HepG2 (cell line): ENCODE results near the gene DUS3L. TPM values are rescaled to one million over a fixed set of nuclear protein-coding genes. Genes with fewer than 3 reads are reported as not detected.
A peak's percentile ranks its signal among the peaks of the same experiment; 100 is the strongest.

Source experiments
- CHD4 ChIP-seq: fragments of 200-600 bp; sonication (generic); IDR thresholded peaks from 2 replicates; pipeline ENCODE4 v1.7.0; 2017; ENCODE audit warnings: mild to moderate bottlenecking, low read length, borderline replicate concordance
- FOXA3 ChIP-seq: IDR thresholded peaks from 2 replicates; pipeline ENCODE4 v1.6.1; 2016; ENCODE audit warnings: missing genetic modification reagents, missing compliant biosample characterization
- HNF4A ChIP-seq: sonication (generic); formaldehyde crosslinking; IDR thresholded peaks from 2 replicates; pipeline ENCODE4 v1.4.0; 2020; ENCODE audit warnings: missing genetic modification reagents
- IRX3 ChIP-seq: sonication (generic); formaldehyde crosslinking; IDR thresholded peaks from 2 replicates; pipeline ENCODE4 v1.8.1; 2023; ENCODE audit warnings: mild to moderate bottlenecking, low read depth, missing genetic modification reagents, borderline replicate concordance
- JDP2 ChIP-seq: sonication (generic); formaldehyde crosslinking; IDR thresholded peaks from 2 replicates; pipeline ENCODE4 v1.8.1; 2022; ENCODE audit warnings: missing genetic modification reagents, borderline replicate concordance
- MXI1 ChIP-seq: IDR thresholded peaks from 3 replicates; pipeline ENCODE4 v1.6.1; 2012; ENCODE audit warnings: low read depth, low read length, inconsistent platforms, borderline replicate concordance
- PRMT3 ChIP-seq: sonication (generic); formaldehyde crosslinking; IDR thresholded peaks from 2 replicates; pipeline ENCODE4 v1.8.1; 2022; ENCODE audit warnings: low read depth, mild to moderate bottlenecking, moderate library complexity, missing genetic modification reagents, borderline replicate concordance
- RARA ChIP-seq: IDR thresholded peaks from 2 replicates; pipeline ENCODE4 v1.6.1; 2016; ENCODE audit warnings: missing genetic modification reagents, missing compliant biosample characterization
- SRSF1 ChIP-seq: fragments of 200-400 bp; formaldehyde crosslinking; optimal IDR thresholded peaks from 2 replicates; pipeline ENCODE3; 2017; ENCODE audit warnings: mild to moderate bottlenecking, low read depth, low read length, moderate library complexity
- SYNCRIP ChIP-seq: fragments of 200-400 bp; formaldehyde crosslinking; IDR thresholded peaks from 2 replicates; pipeline ENCODE4 v1.6.1; 2018; ENCODE audit warnings: mild to moderate bottlenecking, low read depth, low read length; ENCODE audit not compliant: insufficient read depth
- U2AF1 ChIP-seq: fragments of 200-400 bp; formaldehyde crosslinking; optimal IDR thresholded peaks from 2 replicates; pipeline ENCODE3; 2017; ENCODE audit warnings: mild to moderate bottlenecking, low read depth, low read length
- ZNF232 ChIP-seq: sonication (generic); formaldehyde crosslinking; IDR thresholded peaks from 2 replicates; pipeline ENCODE4 v1.4.0; 2020; ENCODE audit warnings: missing genetic modification reagents, borderline replicate concordance
- ZNF709 ChIP-seq: sonication (generic); formaldehyde crosslinking; IDR thresholded peaks from 2 replicates; pipeline ENCODE4 v1.5.0; 2020; ENCODE audit warnings: mild to moderate bottlenecking, missing genetic modification reagents
- ZNF749 ChIP-seq: sonication (generic); formaldehyde crosslinking; IDR thresholded peaks from 2 replicates; pipeline ENCODE4 v1.8.0; 2022; ENCODE audit warnings: mild to moderate bottlenecking, missing genetic modification reagents, moderate library complexity, borderline replicate concordance
- ZSCAN21 ChIP-seq: sonication (generic); formaldehyde crosslinking; IDR thresholded peaks from 2 replicates; pipeline ENCODE4 v1.8.0; 2022; ENCODE audit warnings: mild to moderate bottlenecking, missing genetic modification reagents, moderate library complexity, borderline replicate concordance
- ZSCAN30 ChIP-seq: sonication (generic); formaldehyde crosslinking; IDR thresholded peaks from 2 replicates; pipeline ENCODE4 v1.5.0; 2020; ENCODE audit warnings: mild to moderate bottlenecking, missing genetic modification reagents
- polyA plus RNA-seq, 8 experiments: library from polyadenylated mRNA; depleted of rRNA in 3 of 8; stranded (reverse) in 7 of 8; unstranded in 1 of 8; fragments of >200 nt; fragmentation: Illumina TruSeq in 4 of 8; extraction: Trizol in 4 of 8; gene quantifications; 2 replicates each; pipeline versions ENCODE4 v1.2.1 to v1.2.3, GENCODE V29; 2011 to 2016; ENCODE audit warnings: low read depth in 4 of 8, missing spikeins in 1 of 8, mixed read lengths in 1 of 8; ENCODE audit not compliant: insufficient read depth in 1 of 8
- total RNA-seq, 5 experiments: library from RNA; depleted of rRNA; stranded (reverse); fragments of >200 nt; fragmentation: Illumina TruSeq; extraction: Trizol; gene quantifications; 2 replicates each; pipeline ENCODE4 v1.2.3, GENCODE V29; 2016; ENCODE audit warnings: low read depth in 1 of 5
- TF ChIP-seq, protein P1 (sequence below), 2 experiments: sonication (generic) in 1 of 2; formaldehyde crosslinking in 1 of 2; IDR thresholded peaks; 2 replicates each; pipeline versions ENCODE4 v1.4.0 to v1.6.1; 2016 to 2020; ENCODE audit warnings: borderline replicate concordance in 1 of 2, low read depth in 1 of 2, mild to moderate bottlenecking in 1 of 2, missing genetic modification reagents in 1 of 2
- TF ChIP-seq, protein P2 (sequence below): sonication (generic); formaldehyde crosslinking; IDR thresholded peaks from 2 replicates; pipeline ENCODE4 v1.8.0; 2022; ENCODE audit warnings: missing genetic modification reagents, mild to moderate bottlenecking, borderline replicate concordance
- TF ChIP-seq, protein P3 (sequence below): sonication (generic); formaldehyde crosslinking; IDR thresholded peaks from 2 replicates; pipeline ENCODE4 v1.4.0; 2020; ENCODE audit warnings: missing genetic modification reagents, borderline replicate concordance
- TF ChIP-seq, protein P4 (sequence below): sonication (generic); formaldehyde crosslinking; IDR thresholded peaks from 2 replicates; pipeline ENCODE4 v1.5.0; 2020; ENCODE audit warnings: missing genetic modification reagents

The DUS3L gene
- total and polyA plus RNA-seq, 2 of the 13 experiments (the other 11 are each of a cell fraction or from before 2014, with no cell fraction given): 13.3 to 25.1 TPM

DNA sequence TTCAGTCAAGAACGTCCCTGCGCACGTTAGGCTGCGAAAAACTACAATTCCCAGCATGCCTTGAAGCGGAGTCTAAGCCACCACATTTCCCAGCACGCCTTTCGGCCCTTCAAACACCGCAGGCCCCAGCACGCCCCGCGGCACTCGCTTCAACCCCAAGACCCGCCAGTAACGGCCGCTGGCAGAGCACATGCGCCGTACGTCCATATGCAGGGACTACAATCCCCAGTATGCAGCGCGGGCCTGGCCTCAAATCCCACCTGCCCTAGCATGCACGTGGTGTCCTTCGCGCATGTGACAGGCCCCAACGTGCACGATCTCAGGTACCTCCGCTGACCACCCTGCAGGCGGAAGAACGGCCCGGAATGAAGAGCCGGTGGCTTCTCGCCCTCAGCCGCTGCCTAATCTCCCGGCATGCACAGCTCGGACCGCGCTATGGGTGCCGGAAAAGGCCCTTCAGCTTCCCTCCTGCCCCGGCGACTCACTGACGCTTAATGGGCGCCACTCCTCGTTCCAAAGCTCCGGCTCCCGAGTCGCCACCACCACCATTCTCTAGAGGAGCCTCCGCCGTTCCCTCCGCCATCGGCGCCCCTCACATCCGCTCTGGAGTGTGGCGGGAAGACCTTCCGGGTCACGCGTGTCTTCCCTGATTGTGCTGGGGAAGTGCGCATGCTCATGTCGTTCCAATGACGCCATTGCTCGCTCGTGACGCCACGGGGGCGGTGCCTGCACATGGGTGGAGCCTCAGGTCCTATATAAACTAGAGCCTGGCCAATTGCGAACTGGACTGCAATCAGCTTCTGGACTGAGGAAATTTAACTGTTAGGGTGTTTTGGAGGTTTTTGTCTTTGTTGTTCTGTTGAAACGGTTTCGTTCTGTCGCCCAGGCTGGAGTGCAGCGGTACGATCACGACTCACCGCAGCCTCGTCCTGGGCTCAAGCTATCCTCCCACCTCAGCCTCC is at the start of gene DUS3L (continued):
- no peak for TF ChIP-seq JDP2 (CRISPR knock-in tag)
- peak; percentile 53; the same call in 1 of the 2 replicates for TF ChIP-seq ZNF232 (CRISPR knock-in tag)
- TF ChIP-seq, protein P1, sequence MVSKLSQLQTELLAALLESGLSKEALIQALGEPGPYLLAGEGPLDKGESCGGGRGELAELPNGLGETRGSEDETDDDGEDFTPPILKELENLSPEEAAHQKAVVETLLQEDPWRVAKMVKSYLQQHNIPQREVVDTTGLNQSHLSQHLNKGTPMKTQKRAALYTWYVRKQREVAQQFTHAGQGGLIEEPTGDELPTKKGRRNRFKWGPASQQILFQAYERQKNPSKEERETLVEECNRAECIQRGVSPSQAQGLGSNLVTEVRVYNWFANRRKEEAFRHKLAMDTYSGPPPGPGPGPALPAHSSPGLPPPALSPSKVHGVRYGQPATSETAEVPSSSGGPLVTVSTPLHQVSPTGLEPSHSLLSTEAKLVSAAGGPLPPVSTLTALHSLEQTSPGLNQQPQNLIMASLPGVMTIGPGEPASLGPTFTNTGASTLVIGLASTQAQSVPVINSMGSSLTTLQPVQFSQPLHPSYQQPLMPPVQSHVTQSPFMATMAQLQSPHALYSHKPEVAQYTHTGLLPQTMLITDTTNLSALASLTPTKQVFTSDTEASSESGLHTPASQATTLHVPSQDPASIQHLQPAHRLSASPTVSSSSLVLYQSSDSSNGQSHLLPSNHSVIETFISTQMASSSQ (IDR thresholded peaks at IDR 0.05; ENCODE audit: low read depth): peak; percentile 28; the same call in 1 of the 2 replicates
- TF ChIP-seq, protein P1 (CRISPR knock-in tag; IDR thresholded peaks at IDR 0.05; ENCODE audit: borderline replicate concordance): peak; percentile 73
- TF ChIP-seq, protein P2, sequence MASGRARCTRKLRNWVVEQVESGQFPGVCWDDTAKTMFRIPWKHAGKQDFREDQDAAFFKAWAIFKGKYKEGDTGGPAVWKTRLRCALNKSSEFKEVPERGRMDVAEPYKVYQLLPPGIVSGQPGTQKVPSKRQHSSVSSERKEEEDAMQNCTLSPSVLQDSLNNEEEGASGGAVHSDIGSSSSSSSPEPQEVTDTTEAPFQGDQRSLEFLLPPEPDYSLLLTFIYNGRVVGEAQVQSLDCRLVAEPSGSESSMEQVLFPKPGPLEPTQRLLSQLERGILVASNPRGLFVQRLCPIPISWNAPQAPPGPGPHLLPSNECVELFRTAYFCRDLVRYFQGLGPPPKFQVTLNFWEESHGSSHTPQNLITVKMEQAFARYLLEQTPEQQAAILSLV (CRISPR knock-in tag): peak; percentile 92; the same call in 1 of the 2 replicates
- TF ChIP-seq RARA: peak; percentile 53
- TF ChIP-seq ZNF709 (CRISPR knock-in tag): peak; percentile 73; the same call in 1 of the 2 replicates
- peak; percentile 93 for TF ChIP-seq IRX3 (CRISPR knock-in tag)
- TF ChIP-seq, protein P3, sequence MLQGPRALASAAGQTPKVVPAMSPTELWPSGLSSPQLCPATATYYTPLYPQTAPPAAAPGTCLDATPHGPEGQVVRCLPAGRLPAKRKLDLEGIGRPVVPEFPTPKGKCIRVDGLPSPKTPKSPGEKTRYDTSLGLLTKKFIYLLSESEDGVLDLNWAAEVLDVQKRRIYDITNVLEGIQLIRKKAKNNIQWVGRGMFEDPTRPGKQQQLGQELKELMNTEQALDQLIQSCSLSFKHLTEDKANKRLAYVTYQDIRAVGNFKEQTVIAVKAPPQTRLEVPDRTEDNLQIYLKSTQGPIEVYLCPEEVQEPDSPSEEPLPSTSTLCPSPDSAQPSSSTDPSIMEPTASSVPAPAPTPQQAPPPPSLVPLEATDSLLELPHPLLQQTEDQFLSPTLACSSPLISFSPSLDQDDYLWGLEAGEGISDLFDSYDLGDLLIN: no peak; the same call in 1 of the 2 replicates
- peak; percentile 2 for TF ChIP-seq SRSF1
- no peak for TF ChIP-seq U2AF1
- no peak for TF ChIP-seq ZSCAN30 (CRISPR knock-in tag)
- peak; percentile 1; the same call in 1 of the 2 replicates for TF ChIP-seq ZSCAN21 (CRISPR knock-in tag)
- no peak for TF ChIP-seq SYNCRIP
- peak; percentile 33; the same call in 1 of the 2 replicates for TF ChIP-seq CHD4
- peak; percentile 100 for TF ChIP-seq MXI1
- no peak for TF ChIP-seq HNF4A (CRISPR knock-in tag)
- TF ChIP-seq, protein P4, sequence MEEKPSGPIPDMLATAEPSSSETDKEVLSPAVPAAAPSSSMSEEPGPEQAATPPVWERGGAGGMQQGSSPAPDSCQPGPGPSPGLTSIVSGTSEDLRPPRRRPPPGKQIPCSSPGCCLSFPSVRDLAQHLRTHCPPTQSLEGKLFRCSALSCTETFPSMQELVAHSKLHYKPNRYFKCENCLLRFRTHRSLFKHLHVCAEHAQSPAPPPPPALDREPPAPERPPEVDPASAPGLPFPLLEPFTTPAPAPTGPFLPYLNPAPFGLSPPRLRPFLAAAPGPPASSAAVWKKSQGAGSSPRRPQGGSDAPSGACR (CRISPR knock-in tag): peak; percentile 72; the same call in 1 of the 2 replicates
- TF ChIP-seq ZNF749: peak; percentile 92
- peak; percentile 59; the same call in 1 of the 2 replicates for TF ChIP-seq FOXA3 (CRISPR knock-in tag)
- TF ChIP-seq PRMT3 (CRISPR knock-in tag): no peak
